ENCODE data around the gene KAT2B. TPM values are rescaled to one million over a fixed set of nuclear protein-coding genes. Genes with fewer than 3 reads are reported as not detected.
"Not testable (repeated sequence)": the region's sequence is repeated elsewhere in the genome, so short reads cannot be mapped to it uniquely, and the experiment has no call there.

The KAT2B gene
- total and polyA plus RNA-seq, 4 experiments from 2014 or later: 4.3 to 85.9 (median 46.4) TPM

- H3K27ac Mint-ChIP-seq: no peak overlapping the region
- intact Hi-C loops (cut with micrococcal nuclease): no loop called here
- Histone ChIP-seq H3K27me3 (ENCODE audit: insufficient read depth, low read length) (no peaks in the 10 kb centered on the region), H3K36me3 (ENCODE audit: insufficient read depth, low read length) (no peaks in the 10 kb centered on the region), H3K4me3 (ENCODE audit: low read length in 2 of 2) (no peak overlapping the region), H3K9me3 (ENCODE audit: control insufficient read depth in 1 of 2, low read length in 2 of 2) (no peaks in the 10 kb centered on the region), H3K4me1 (ENCODE audit: insufficient read depth, low read length) (no peaks in the 10 kb centered on the region), H3K27ac (ENCODE audit: low read depth, low read length) (no peak overlapping the region)
- no peak overlapping the region for H3K4me3 Mint-ChIP-seq
- POLR2A ChIA-PET (ENCODE audit: partially characterized antibody): no interaction called here
- no peaks in the 10 kb centered on the region for H3K9me3 Mint-ChIP-seq
- H3K4me1 Mint-ChIP-seq: no peaks in the 10 kb centered on the region
- DNase-seq: no peak
- no peaks in the 10 kb centered on the region for H3K27me3 Mint-ChIP-seq
- no peaks in the 10 kb centered on the region for H3K36me3 Mint-ChIP-seq
- CTCF ChIA-PET (ENCODE audit: partially characterized antibody): no interaction called here
These were observed 26.9 kb upstream of the KAT2B start for GRCh38 chr3:20013396-20013795.

- no peak overlapping the region for H3K27ac ChIP-seq (ENCODE audit: low read depth, low read length)
- H3K4me1 Mint-ChIP-seq: no peaks in the 10 kb centered on the region
- DNase-seq: no peak
- H3K9me3 ChIP-seq (ENCODE audit: control insufficient read depth in 1 of 2, low read length in 2 of 2): no peaks in the 10 kb centered on the region
- ChIA-PET CTCF (ENCODE audit: partially characterized antibody) (interaction anchor here (0.7 kb wide), 1 partner anchor 129 kb away, joined by 3 read pairs; no protein-coding TSS in a partner anchor), POLR2A (ENCODE audit: partially characterized antibody) (no interaction called here)
- H3K4me3 Mint-ChIP-seq: no peak overlapping the region
- intact Hi-C loops (cut with micrococcal nuclease): no loop called here
- no peak overlapping the region for H3K27ac Mint-ChIP-seq
- H3K36me3 ChIP-seq (ENCODE audit: insufficient read depth, low read length): no peaks in the 10 kb centered on the region
- no peaks in the 10 kb centered on the region for H3K36me3 Mint-ChIP-seq
- H3K4me3 ChIP-seq (ENCODE audit: low read length in 2 of 2): no peak overlapping the region
- H3K4me1 ChIP-seq (ENCODE audit: insufficient read depth, low read length): no peaks in the 10 kb centered on the region
- no peaks in the 10 kb centered on the region for H3K27me3 Mint-ChIP-seq
- no peaks in the 10 kb centered on the region for H3K27me3 ChIP-seq (ENCODE audit: insufficient read depth, low read length)
- H3K9me3 Mint-ChIP-seq: no peaks in the 10 kb centered on the region
These were observed 24.7 kb upstream of the KAT2B start for GRCh38 chr3:20015525-20015924.

- H3K27me3 Mint-ChIP-seq; H3K4me1 Mint-ChIP-seq; H3K27me3 ChIP-seq (ENCODE audit: insufficient read depth, low read length); H3K4me3 Mint-ChIP-seq; H3K27ac Mint-ChIP-seq; DNase-seq; H3K36me3 ChIP-seq (ENCODE audit: insufficient read depth, low read length); H3K4me3 ChIP-seq (ENCODE audit: low read length in 2 of 2); intact Hi-C loops (cut with micrococcal nuclease); H3K9me3 ChIP-seq (ENCODE audit: control insufficient read depth in 1 of 2, low read length in 2 of 2); POLR2A ChIA-PET (ENCODE audit: partially characterized antibody); H3K27ac ChIP-seq (ENCODE audit: low read depth, low read length); H3K36me3 Mint-ChIP-seq; H3K4me1 ChIP-seq (ENCODE audit: insufficient read depth, low read length); H3K9me3 Mint-ChIP-seq: not testable (repeated sequence)
- CTCF ChIA-PET (ENCODE audit: partially characterized antibody): interaction anchor here (0.7 kb wide), 1 partner anchor 129 kb away, joined by 3 read pairs; no protein-coding TSS in a partner anchor
These were observed 24.2 kb upstream of the KAT2B start for GRCh38 chr3:20016076-20016475.

- ChIA-PET CTCF (ENCODE audit: partially characterized antibody) (no interaction called here), POLR2A (ENCODE audit: partially characterized antibody) (no interaction called here)
- Mint-ChIP-seq H3K27ac (peak overlapping the region in 1 of 7 donors; percentile 58), H3K4me1 (peaks cover 0 to 12% (median 6%) of the 10 kb centered on the region in 4 donors), H3K36me3 (no peaks in the 10 kb centered on the region), H3K4me3 (no peak overlapping the region), H3K27me3 (no peaks in the 10 kb centered on the region), H3K9me3 (no peaks in the 10 kb centered on the region)
- H3K9me3 ChIP-seq (ENCODE audit: control insufficient read depth in 1 of 2, low read length in 2 of 2): no peaks in the 10 kb centered on the region
- no peak overlapping the region for H3K4me3 ChIP-seq (ENCODE audit: low read length in 2 of 2)
- H3K36me3 ChIP-seq (ENCODE audit: insufficient read depth, low read length): no peaks in the 10 kb centered on the region
- intact Hi-C loops (cut with micrococcal nuclease): no loop called here
- peaks cover 4% of the 10 kb centered on the region for H3K4me1 ChIP-seq (ENCODE audit: insufficient read depth, low read length)
- DNase-seq: no peak
- no peak overlapping the region for H3K27ac ChIP-seq (ENCODE audit: low read depth, low read length)
- H3K27me3 ChIP-seq (ENCODE audit: insufficient read depth, low read length): no peaks in the 10 kb centered on the region
These were observed 17.2 kb upstream of the KAT2B start for GRCh38 chr3:20022954-20023622.

- CTCF ChIA-PET (ENCODE audit: partially characterized antibody): no interaction called here
- H3K4me1 Mint-ChIP-seq: peaks cover 0 to 12% (median 6%) of the 10 kb centered on the region in 4 donors
These were observed 16.4 kb upstream of the KAT2B start for GRCh38 chr3:20023623-20024405.

GRCh38 chr3:20027136-20027535 is 13.1 kb upstream of the KAT2B start:
- Mint-ChIP-seq H3K4me1 (peaks cover 0 to 12% (median 6%) of the 10 kb centered on the region in 4 donors), H3K9me3 (no peaks in the 10 kb centered on the region), H3K27me3 (no peaks in the 10 kb centered on the region), H3K4me3 (no peak overlapping the region), H3K27ac (peak overlapping the region in 1 of 7 donors; percentile 42), H3K36me3 (no peaks in the 10 kb centered on the region)
- Histone ChIP-seq H3K4me3 (ENCODE audit: low read length in 2 of 2) (no peak overlapping the region), H3K27me3 (ENCODE audit: insufficient read depth, low read length) (no peaks in the 10 kb centered on the region), H3K4me1 (ENCODE audit: insufficient read depth, low read length) (peaks cover 4% of the 10 kb centered on the region), H3K9me3 (ENCODE audit: control insufficient read depth in 1 of 2, low read length in 2 of 2) (no peaks in the 10 kb centered on the region), H3K27ac (ENCODE audit: low read depth, low read length) (no peak overlapping the region), H3K36me3 (ENCODE audit: insufficient read depth, low read length) (no peaks in the 10 kb centered on the region)
- intact Hi-C loops (cut with micrococcal nuclease): no loop called here
- no peak for DNase-seq
- POLR2A ChIA-PET (ENCODE audit: partially characterized antibody): no interaction called here
- CTCF ChIA-PET (ENCODE audit: partially characterized antibody): interaction anchor here (1.3 kb wide), 1 partner anchor 12 kb away, joined by 3 read pairs; no protein-coding TSS in a partner anchor

More at GRCh38 chr3:20023623-20024405, 16.4 kb upstream of the KAT2B start:
- no peaks in the 10 kb centered on the region for H3K27me3 ChIP-seq (ENCODE audit: insufficient read depth, low read length)
- H3K4me3 Mint-ChIP-seq: no peak overlapping the region
- no peaks in the 10 kb centered on the region for H3K9me3 Mint-ChIP-seq
- no peak for DNase-seq
- no peak overlapping the region for H3K4me3 ChIP-seq (ENCODE audit: low read length in 2 of 2)
- peaks cover 4% of the 10 kb centered on the region for H3K4me1 ChIP-seq (ENCODE audit: insufficient read depth, low read length)
- no peaks in the 10 kb centered on the region for H3K36me3 ChIP-seq (ENCODE audit: insufficient read depth, low read length)
- no peaks in the 10 kb centered on the region for H3K27me3 Mint-ChIP-seq
- no peak overlapping the region for H3K27ac ChIP-seq (ENCODE audit: low read depth, low read length)
- H3K36me3 Mint-ChIP-seq: no peaks in the 10 kb centered on the region
- no peaks in the 10 kb centered on the region for H3K9me3 ChIP-seq (ENCODE audit: control insufficient read depth in 1 of 2, low read length in 2 of 2)
- peak overlapping the region in 6 of 7 donors; percentile 5 to 87 (median 56) for H3K27ac Mint-ChIP-seq
- POLR2A ChIA-PET (ENCODE audit: partially characterized antibody): no interaction called here
- intact Hi-C loops (cut with micrococcal nuclease): no loop called here

GRCh38 chr3:20028905-20029331 is 11.3 kb upstream of the KAT2B start:
- H3K4me1 ChIP-seq (ENCODE audit: insufficient read depth, low read length): peaks cover 4% of the 10 kb centered on the region
- no peaks in the 10 kb centered on the region for H3K27me3 ChIP-seq (ENCODE audit: insufficient read depth, low read length)
- H3K27ac Mint-ChIP-seq: no peak overlapping the region
- H3K4me3 ChIP-seq (ENCODE audit: low read length in 2 of 2): no peak overlapping the region
- intact Hi-C loops (cut with micrococcal nuclease): no loop called here
- peaks cover 0 to 4% (median 3%) of the 10 kb centered on the region in 4 donors for H3K4me1 Mint-ChIP-seq
- no peak overlapping the region for H3K27ac ChIP-seq (ENCODE audit: low read depth, low read length)
- no peak for DNase-seq
- ChIA-PET CTCF (ENCODE audit: partially characterized antibody) (interaction anchor here (1.3 kb wide), 1 partner anchor 8 kb away, joined by 3 read pairs; no protein-coding TSS in a partner anchor), POLR2A (ENCODE audit: partially characterized antibody) (no interaction called here)
- no peak overlapping the region for H3K4me3 Mint-ChIP-seq
- H3K36me3 ChIP-seq (ENCODE audit: insufficient read depth, low read length): no peaks in the 10 kb centered on the region
- H3K36me3 Mint-ChIP-seq: no peaks in the 10 kb centered on the region
- no peaks in the 10 kb centered on the region for H3K9me3 Mint-ChIP-seq
- H3K27me3 Mint-ChIP-seq: no peaks in the 10 kb centered on the region
- no peaks in the 10 kb centered on the region for H3K9me3 ChIP-seq (ENCODE audit: control insufficient read depth in 1 of 2, low read length in 2 of 2)
